HG03066 (cell line): ENCODE data around the gene BOK.

Source experiments
- ATAC-seq: cut with Tn5 transposase; IDR thresholded peaks from one replicate; pipeline ENCODE4 v1.9.1; 2021; ENCODE audit warnings: low read depth; ENCODE audit not compliant: unreplicated experiment

Gene BOK

DNA sequence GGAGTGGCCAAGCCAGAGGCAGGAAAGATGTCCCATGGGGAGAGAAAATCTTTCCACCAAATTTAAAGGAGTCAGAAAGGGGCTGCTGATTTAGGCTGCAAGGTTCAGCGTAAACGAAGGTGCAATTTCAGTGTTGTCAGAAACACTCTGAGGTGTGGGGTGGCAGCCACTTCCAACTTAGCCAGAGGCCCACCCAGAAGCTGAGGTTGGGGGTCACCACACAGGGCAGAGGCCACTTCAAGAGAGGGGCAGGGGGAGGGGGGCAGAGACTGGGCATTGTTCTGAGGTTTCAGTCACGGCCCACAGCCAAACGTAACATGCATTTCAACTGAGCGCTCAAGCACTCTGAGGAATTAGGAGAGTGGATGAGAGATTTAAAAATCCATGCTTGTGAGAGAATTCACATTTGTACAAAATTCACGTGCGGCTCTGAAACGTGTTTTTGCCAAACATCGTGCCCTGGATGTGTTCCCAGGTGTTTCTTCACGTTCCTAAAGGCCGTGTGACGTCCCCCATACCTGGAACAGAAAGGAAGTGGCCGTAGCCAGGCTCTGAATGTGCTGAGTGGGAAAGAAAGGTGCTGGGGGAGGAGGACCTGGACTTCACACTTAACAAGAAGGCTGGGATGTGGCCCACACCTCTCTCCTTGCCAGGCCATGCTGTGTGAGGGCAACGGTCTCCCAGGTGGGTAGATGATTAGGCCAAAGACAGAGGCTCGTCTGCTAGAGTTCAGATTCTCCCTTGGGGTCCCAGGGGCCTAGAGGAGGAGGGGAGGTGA, 19.5 kb upstream of the BOK start:
- no peak for ATAC-seq

DNA sequence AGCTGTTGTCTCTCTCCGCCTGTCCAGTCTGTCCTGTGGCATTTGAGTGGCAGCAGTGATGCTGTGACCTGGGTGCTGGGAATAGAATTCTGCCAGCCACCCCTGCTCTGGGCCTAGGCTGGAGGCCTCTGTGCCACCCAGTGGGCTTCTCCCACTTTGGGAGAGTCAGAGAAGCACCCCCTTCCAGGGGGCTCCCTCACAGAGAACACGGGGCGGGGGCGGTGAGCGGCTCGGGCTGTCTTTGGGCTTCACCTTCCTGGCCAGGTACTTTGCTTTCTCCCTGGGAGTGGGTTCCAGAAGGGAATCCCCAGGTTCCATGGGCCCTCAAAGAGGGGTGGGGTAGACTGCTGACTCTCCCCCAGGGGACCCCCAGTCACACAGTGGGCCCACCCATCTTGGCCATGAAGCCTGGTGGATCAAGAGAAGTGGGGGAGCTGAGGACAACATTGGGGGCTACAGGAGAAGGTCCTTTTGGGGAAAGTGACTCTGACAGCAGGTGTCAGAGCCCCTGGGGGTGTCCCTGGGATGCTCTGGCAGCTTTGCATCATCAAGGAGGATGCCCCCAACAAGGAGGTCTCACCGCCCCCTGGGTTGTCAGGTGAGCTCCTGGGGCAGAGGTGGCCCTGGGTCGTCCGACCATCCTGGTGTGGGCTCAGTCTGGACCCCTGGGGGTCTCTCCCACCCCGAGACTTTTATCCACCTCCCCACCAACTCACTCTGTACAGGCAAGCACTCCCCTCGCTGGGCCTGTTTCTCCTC, 18.8 kb upstream of the BOK start:
- ATAC-seq, result no peak

DNA sequence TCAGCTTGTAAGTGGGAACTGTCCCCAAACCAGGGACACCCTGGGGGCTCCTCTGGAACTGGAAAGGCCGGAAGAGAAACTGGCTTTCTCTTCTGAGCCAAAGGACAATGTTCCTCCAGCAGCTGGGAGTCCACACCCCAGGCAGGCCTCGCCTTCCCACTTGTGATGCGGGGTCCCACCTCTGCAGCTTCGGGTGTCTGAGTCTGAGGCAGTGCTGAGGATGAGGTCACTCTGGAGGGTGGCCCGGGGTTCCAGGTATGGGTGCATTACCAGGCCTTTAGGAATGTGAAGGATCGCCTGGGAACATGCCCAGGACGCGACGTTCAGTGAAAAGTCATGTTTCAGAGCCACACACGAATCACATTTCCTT, 18.2 kb upstream of the BOK start:
- ATAC-seq, result no peak

DNA sequence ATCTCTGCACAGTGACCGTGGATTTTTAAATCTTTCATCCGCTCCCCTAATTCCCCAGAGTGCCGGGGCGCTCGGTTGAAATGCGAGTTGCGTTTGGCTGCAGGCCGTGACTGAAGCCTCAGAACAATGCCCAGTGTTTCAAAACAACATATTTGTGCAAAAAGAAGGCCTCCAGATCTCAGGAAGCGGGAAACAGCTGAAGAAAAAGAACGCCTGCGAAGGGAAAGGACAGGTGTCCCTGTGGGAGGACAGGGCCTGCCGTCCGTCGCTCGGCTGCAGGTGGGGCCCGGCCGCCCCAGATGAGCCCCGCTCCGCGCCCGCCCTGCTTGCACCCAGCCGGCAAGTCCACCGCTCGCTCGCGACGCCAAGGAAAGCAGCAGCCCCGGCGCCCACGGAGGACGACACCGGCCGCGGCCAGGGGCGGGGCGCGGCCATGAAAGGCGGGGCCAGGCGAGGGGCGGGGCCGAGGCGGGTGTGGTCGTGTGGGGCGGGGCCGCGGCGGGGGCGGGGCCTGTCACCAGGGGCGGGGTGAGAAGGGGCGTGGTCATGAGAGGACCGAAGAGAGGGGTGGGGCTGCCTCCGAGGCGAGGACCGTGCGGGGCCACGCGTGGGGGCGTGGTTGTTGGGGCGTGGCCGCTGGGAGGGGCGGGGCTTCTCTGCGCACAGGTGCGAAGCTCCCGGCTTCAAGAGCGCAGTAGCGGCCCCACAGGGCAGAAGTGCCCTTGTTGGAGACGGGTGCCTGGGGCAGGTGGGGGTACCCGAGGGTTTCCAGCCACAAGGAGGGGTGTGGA, 17.6 kb upstream of the BOK start:
- ATAC-seq, result no peak

DNA sequence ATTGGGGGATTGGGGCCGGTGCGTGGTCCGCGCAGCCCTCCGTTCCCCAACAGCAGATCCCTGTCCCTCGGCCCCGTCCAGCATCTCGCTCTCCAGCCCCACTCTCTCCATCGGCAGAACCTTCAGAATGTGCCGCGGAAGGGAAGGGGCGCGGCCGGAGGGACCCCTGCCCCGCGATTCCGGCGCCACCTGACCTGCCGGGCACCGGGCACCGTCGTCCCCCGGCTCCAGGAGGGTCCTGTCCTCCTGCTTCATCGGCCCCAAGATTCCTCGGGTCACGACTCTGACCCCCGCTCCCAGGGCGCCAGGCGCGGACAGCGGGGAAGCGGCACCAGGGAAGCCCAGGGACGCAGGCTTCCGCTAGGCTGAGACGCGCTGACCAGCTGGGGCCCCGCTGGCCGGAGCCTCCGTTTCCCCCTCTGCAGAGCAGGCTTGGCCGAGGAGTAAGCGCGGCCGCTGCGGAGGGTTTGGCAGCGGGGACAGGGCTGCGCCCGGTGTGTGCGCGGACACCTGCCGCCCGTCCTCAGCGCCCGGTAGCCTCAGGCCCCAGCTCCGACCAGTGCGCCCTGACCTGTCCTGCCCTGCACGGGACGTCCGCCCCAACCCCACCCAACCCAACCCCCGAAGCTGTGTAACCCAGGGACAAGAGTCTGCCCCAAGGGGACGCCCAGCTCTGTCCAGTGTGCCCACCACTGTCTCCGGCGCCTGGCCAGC, 16.8 kb upstream of the BOK start:
- ATAC-seq, result no peak

DNA sequence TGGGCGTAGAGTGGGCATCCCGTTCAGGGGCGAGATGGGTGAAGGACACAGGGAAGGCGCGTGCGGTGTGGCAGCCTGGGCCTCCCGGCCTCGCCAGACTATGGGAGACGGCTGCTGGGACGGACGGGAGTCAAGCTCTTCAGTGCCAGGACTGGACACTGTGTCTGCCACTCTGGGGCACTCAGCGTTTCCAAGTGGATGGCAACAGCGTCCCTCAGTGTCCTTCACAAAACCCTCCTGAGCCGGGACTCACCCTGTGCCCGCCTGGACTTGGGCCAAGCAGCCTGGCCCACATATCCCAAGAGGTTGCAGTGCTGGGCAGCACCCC, 16.3 kb upstream of the BOK start:
- no peak for ATAC-seq

DNA sequence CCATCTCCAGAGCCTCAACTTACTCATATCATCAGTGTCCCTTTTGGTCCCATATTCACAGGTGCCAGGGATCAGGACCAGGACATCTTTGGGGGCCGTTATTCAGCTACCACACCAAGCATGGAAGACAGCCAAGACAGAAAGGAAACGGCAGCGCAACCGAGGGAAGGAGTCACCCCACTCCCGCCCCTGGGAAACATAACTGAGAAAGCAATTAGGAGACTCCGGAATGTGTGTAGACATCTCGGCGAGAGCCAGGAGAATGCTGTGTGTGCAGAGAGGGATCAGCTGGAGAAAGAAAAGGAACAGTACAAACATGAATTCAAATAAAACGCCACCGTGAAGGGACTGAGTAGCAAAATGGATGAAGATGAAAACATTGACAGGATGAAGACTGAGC, 13.4 kb upstream of the BOK start:
- ATAC-seq, result no peak

DNA sequence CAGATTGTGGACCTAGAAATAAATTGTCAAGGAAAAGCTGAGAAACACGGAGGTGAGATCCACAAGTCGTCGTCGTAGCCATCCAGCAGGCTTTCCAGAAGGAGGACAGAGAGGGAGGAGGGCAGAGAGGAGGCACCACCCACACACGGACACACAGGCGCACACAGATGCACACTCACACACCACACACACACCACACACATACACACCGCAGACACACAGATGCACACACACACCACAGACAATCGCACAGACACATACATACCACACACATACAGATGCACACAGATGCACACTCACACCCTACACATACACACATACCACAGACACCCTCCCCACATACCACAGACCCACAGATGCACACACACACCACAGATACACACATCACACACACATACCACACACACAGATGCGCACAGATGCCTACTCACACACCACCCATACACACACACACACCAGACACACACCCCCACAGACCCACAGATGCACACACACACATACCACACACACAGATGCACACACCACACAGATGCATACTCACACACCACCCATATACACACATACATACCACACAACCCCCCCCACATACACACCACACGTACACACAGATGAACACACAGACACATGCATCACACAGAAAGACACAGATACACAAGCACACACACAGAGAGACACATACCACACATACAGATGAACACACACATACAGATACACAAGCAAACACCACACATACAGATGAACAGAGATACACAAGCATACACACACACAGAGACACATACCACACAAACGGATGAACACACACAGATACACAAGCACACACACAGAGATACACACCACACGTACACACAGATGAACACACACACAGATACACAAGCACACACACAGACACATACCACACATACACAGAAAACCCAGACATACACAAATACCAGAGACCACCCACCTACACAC, 12.7 kb upstream of the BOK start:
- ATAC-seq, result no peak

DNA sequence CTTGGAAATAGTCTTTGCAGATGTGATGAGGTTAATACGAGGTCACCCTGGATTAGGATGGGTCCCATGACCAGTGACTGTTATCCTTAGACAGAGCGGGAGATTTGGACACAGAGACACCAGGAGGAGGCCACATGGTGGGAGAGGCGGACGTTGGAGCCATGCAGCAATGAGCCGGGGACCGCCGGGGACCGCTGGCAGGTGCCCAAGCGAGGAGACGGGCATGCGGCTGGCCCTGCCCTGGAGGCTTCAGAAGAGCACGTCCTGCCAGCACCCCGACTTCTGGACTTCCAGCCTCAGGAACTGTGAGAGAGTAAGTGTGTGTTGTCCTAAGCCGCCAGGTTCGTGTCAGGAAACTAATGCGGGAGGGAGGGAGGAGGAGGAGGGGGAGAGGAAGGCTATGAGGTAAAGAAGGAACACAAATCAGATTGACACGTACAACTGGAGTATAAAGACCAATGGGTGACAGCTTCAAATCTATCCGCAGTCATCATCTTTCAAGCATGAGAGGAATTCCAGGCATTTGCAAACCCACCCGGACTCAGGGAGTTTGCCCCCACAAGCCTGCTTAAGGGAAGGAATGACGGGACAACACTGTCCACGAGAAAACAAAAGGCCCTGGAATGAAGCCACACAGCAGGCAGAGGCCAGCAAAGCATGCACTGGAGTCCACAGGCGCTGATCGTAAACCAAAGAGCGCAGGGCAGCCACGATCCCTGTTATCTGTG, 11.6 kb upstream of the BOK start:
- ATAC-seq, result no peak

DNA sequence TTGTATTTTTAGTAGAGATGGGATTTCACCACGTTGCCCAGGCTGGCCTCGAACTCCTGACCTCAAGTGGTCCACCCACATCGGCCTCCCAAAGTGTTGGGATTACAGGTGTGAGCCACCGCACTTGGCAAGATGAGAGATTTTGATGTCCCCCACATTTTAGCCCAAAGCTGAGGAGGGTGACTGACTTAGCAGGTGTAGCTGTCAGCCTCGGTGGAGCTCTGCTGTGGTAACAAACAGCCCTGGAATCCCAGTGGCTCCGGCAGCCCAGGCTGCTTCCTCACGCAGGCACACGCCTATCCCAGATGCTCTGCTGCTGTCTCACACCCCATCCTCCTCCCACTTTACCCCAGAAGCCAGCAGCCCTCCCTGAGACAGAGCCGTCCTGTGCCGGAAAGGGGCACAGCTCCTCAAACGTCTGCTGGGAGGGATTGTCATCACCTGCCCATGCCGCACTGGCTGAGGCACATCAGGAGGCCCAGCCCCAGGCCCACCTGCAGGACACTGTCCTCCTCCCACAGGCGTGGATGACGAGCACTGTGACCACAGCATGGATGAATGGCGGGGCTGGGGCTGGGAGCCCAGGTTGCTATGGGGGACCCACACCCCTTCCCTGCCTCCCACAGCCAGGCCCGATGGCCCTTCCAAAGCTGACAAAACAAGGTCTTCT, 10.6 kb upstream of the BOK start:
- no peak for ATAC-seq

DNA sequence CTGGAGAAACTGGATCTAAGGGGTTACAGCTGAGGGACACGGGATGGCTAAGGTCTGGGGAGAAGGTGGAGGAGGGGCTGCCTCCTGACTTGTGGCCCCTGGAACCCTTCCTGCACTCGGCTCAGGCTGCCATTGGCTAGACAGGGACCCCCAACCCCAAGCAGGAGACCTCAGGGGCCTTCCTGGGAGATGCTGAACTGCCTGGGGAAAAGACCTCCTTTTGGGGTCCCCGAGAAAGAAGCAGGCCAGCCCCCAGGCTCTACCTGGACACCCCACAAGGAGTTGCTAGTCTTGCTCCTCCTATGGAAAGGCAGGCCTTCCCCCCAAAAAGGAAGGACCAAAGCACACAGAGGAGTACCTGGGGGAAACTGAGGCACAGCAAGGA, 10.1 kb upstream of the BOK start:
- ATAC-seq, result no peak

DNA sequence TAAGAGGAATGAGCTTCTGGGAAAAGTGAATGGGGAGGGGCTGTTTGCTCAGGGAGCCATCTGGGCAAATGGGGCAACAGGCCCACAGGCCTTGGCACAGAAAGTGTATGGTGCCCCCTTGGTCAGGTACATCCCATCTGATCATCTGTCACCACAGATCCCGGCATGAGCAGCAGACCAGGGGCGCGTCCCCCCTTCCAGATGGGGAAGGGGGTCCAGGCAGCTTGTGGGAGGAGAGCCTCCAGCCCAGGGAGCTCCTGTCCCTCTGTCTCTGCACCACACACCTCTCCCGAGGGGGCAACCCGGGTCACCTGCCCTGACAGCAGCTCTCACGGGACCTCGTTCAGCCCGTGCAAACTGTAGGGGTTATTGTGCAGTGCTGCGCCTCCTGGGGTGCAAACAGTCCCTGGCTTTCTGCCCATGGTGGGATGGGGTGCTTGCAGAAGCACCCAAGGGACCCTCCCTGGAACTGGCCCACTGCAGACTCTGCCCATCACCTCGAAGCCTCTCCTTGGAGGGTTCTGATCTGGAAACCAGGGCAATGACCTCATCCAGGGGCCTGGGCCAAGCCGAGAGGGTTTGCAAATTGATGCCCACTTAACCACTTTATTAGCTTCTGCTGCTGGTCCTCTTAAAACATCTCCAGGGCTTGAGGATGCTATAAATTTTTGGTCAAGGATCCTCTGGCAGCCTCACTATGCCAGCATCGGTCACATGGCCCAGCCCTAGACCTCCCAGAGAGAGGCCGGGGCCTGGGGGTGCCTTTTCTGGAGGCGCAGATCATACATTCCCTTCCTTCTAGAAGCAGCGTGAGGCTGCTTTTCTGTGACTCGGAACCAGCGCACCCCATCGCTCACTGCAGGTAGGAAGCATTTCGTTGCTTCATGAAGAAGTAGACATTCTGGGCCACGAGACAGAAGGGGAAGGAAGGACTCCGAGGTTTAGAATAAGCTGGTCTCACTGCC, 7.6 kb upstream of the BOK start:
- no peak for ATAC-seq

DNA sequence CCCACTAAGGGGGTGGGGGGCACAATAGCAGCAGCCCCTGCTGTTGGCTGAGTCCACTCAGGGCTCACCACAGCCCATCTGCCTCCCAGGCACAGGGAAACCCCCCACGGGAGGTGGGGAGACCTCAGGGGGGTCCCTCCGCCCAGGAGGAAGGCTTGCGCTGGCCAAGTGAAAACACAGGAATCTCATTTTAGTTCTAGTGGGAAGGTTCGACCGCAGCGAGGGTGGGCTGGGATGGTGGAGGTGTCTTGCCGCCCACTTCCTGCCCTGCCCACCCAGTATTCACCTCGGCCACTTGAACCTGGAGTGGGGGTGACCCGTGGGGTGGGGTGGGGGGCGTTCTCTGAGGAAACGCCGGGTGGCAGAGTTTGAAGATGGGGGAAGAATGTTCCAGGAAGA, 6.9 kb upstream of the BOK start:
- no peak for ATAC-seq

DNA sequence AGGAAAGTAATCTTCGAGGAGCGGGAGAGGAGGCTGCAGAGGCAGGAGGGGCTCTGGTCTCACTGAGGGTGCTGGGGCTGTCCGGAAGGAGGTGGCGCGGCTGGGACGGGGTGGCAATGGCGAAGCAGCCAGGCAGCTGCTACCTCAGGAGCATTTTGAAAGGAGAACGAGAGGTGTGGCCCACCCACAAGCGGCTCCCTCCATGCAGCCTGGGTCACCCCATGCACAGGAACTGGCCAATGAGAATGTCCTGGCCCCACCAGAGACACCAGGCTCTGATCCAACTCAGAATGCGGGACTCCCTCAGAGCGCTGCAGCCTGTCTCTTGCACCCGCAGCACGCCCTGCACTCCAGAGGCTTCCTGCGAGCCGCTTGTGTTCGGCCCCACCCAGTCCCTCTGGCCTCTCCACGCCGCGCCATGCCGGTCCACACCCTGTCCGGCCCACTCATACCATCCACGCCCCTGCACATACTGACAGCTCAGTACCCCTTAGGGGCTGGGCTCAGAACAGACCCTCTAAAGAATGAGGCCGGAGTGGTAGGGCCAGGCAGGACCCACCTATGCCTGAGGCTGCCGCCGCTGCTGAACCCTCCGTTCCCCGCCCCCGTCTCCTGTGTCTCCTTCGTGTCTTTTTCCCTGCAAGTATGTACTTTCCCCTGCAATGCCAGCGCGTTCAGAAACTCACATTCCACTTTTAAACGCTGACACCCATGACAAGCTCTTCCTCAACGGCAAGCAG, 6.4 kb upstream of the BOK start:
- ATAC-seq, result no peak

DNA sequence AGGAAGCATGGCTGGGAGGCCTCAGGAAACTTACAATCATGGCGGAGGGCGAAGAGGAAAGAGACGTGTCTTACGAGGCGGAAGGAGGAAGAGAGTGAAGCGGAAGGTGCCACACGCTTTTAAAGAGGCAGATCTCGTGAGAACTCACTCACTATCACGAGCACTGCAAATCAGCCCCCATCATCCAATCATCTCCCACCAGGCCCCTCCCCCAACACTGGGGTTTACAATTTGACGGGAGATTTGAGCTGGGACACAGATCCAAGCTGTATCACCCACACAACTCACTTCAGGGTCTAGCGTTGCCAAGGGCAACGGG, 5.1 kb upstream of the BOK start:
- ATAC-seq, result no peak

DNA sequence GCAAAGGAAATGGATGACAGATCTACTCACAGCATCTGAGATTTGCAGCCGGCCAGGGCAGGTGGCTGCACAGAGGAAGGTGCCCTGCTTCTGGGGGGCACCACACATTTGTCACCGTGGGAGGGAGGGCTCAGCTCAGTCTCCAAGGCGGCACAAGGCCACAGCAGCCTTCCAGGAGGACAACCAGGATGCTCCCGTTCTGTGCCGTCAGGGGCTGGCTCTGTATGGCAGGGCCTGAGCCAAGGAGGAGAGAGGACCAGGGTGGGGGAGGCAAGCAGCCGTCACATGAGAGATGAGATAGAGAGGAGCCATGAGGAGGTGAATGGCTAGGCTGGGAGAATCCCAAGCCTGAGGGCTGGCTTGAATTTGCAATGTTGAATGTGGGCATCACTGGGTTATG, 4.6 kb upstream of the BOK start:
- ATAC-seq, result no peak
